Upper lobe of left lung (tissue), 6 donors: ENCODE measurements around the gene GRB10. TPM values are rescaled to one million over a fixed set of nuclear protein-coding genes. Genes with fewer than 3 reads are reported as not detected.
A peak's percentile ranks its signal among the peaks of the same experiment; 100 is the strongest.

ENCODE experiments used
- ATAC-seq, 2 donors: fragments of 200-7000 bp; cut with Tn5 transposase; one replicate each; pipeline ENCODE4 v1.9.1; 2022; ENCODE audit warnings: mild to moderate bottlenecking in 2 of 2, moderate library complexity in 2 of 2; ENCODE audit not compliant: low FRiP score in 2 of 2
- DNase-seq, 2 donors: peaks; one replicate each; pipeline ENCODE4 v3.0.0-alpha.2; 2019 to 2020
- H3K27ac ChIP-seq, 4 donors: fragments of 200-600 bp; sonication (generic); one replicate each; pipeline ENCODE4 v1.5.1; 2016 to 2019
- H3K27me3 ChIP-seq, 4 donors: fragments of 200-600 bp; sonication (generic); one replicate each; pipeline ENCODE4 v1.5.1; 2017 to 2019
- H3K36me3 ChIP-seq, 4 donors: fragments of 200-600 bp; sonication (generic); one replicate each; pipeline ENCODE4 v1.5.1; 2016 to 2019
- H3K4me1 ChIP-seq, 4 donors: fragments of 200-600 bp; sonication (generic); one replicate each; pipeline ENCODE4 v1.5.1; 2018 to 2019
- H3K4me3 ChIP-seq, 4 donors: fragments of 200-600 bp; sonication (generic); one replicate each; pipeline ENCODE4 v1.5.1; 2017 to 2019; ENCODE audit warnings: mild to moderate bottlenecking in 2 of 4, moderate library complexity in 1 of 4
- H3K9me3 ChIP-seq, 4 donors: fragments of 200-600 bp; sonication (generic); one replicate each; pipeline ENCODE4 v1.5.1; 2018 to 2019
- CTCF ChIP-seq, 6 experiments: fragments of 450-650 bp in 4 of 6; fragments of 200-600 bp in 2 of 6; sonication (generic) in 2 of 6; IDR thresholded peaks; one replicate each; pipeline ENCODE4 v1.5.1; 2016 to 2019; ENCODE audit warnings: antibody characterized with exemption in 6 of 6
- EP300 ChIP-seq, 4 donors: sonication (generic); formaldehyde crosslinking; IDR thresholded peaks; one replicate each; pipeline ENCODE4 v1.5.1; 2017; ENCODE audit warnings: antibody characterized with exemption in 4 of 4, control low read depth in 2 of 4
- POLR2A ChIP-seq, 4 donors: fragments of 450-650 bp; IDR thresholded peaks; one replicate each; pipeline ENCODE4 v1.5.1; 2016 to 2017; ENCODE audit warnings: antibody characterized with exemption in 4 of 4, mild to moderate bottlenecking in 2 of 4
- POLR2AphosphoS5 ChIP-seq, 2 donors: sonication (generic); formaldehyde crosslinking; IDR thresholded peaks; one replicate each; pipeline ENCODE4 v1.5.1; 2017; ENCODE audit warnings: antibody characterized with exemption in 2 of 2
- WGBS, 2 donors: methylation state at CpG; one replicate each; pipeline ENCODE4 v1.1.5; 2017 to 2018; 5-methylcytosine and 5-hydroxymethylcytosine counted together
- total RNA-seq, 6 donors: library from RNA; depleted of rRNA in 4 of 6; stranded (reverse); fragments of >200 nt in 4 of 6; gene quantifications; one replicate each; pipeline versions ENCODE4 v1.1.0 to v1.2.1, GENCODE V29; 2016 to 2021
- donor health status: DM: no; HTN: no; CAD: no; lungs with moderate emphysema.
- donor health status: DM: no; HTN: yes; CAD: no; lungs with severe emphysema.

Gene GRB10
- total RNA-seq, 6 donors from 2014 or later: 32.8 to 92.2 (median 46.5) TPM

DNA sequence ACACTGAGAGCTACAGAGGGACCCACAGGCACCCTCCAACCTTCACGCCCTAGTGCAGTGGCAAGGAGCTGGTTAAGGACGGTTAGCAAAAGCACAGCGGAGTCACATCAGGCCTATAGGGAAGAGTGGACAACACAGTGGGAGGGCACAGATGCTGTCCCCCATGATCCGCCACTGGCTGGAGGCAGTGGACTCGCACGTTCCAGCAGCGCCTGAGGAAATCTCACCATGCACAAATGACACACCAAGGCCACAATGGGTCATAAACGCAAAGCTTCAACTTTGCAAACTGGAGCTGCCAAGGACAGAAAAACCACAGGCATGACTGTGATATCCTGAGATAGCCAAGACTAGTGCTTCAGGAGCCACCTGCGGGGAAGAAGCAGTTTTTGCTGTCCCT, 58.8 kb downstream of the GRB10 start:
- Histone ChIP-seq H3K36me3 (no peaks in the 10 kb centered on the region), H3K4me3 (no peak overlapping the region), H3K4me1 (peaks cover 33 to 70% (median 56%) of the 10 kb centered on the region in 4 donors), H3K27me3 (no peaks in the 10 kb centered on the region), H3K9me3 (no peaks in the 10 kb centered on the region), H3K27ac (peak overlapping the region; percentile 58 to 78 (median 66))
- ATAC-seq: peak in 1 of 2 donors; percentile 20
- 84 to 86% methylated on average over 9 of the region's 9 CpGs for WGBS, 2 donors
- no peak for TF ChIP-seq EP300 (IDR thresholded peaks at IDR 0.05)
- TF ChIP-seq POLR2AphosphoS5 (IDR thresholded peaks at IDR 0.05): no peak
- TF ChIP-seq CTCF (IDR thresholded peaks at IDR 0.05): no peak
- TF ChIP-seq POLR2A (IDR thresholded peaks at IDR 0.05): no peak
- DNase-seq: no peak

GRCh38 chr7:50723173-50723572, 59.5 kb downstream of the GRB10 start:
- peak overlapping the region; percentile 58 to 78 (median 66) for H3K27ac ChIP-seq
- TF ChIP-seq POLR2AphosphoS5 (IDR thresholded peaks at IDR 0.05) (peak in 1 of 2 donors; percentile 41), CTCF (IDR thresholded peaks at IDR 0.05) (no peak)
- peaks cover 40 to 75% (median 59%) of the 10 kb centered on the region in 4 donors for H3K4me1 ChIP-seq
- H3K4me3 ChIP-seq: no peak overlapping the region
- no peaks in the 10 kb centered on the region for H3K36me3 ChIP-seq
- DNase-seq: no peak
- H3K27me3 ChIP-seq: no peaks in the 10 kb centered on the region
- WGBS, 2 donors: 72 to 76% methylated on average over 4 of the region's 4 CpGs
- ATAC-seq: no peak
- H3K9me3 ChIP-seq: no peaks in the 10 kb centered on the region

GRCh38 chr7:50721661-50722259, 60.9 kb downstream of the GRB10 start:
- DNase-seq: no peak
- no peaks in the 10 kb centered on the region for H3K36me3 ChIP-seq
- H3K4me3 ChIP-seq: no peak overlapping the region
- H3K4me1 ChIP-seq: peaks cover 42 to 80% (median 56%) of the 10 kb centered on the region in 4 donors
- ATAC-seq: peak; percentile 49 to 62
- H3K27ac ChIP-seq: peak overlapping the region in 3 of 4 donors; percentile 44 to 78 (median 61)
- 57 to 69% methylated on average over 10 of the region's 10 CpGs for WGBS, 2 donors
- TF ChIP-seq EP300 (IDR thresholded peaks at IDR 0.05): no peak
- TF ChIP-seq POLR2A (IDR thresholded peaks at IDR 0.05): no peak
- no peak for TF ChIP-seq POLR2AphosphoS5 (IDR thresholded peaks at IDR 0.05)
- TF ChIP-seq CTCF (IDR thresholded peaks at IDR 0.05): no peak
- no peaks in the 10 kb centered on the region for H3K27me3 ChIP-seq
- no peaks in the 10 kb centered on the region for H3K9me3 ChIP-seq

DNA sequence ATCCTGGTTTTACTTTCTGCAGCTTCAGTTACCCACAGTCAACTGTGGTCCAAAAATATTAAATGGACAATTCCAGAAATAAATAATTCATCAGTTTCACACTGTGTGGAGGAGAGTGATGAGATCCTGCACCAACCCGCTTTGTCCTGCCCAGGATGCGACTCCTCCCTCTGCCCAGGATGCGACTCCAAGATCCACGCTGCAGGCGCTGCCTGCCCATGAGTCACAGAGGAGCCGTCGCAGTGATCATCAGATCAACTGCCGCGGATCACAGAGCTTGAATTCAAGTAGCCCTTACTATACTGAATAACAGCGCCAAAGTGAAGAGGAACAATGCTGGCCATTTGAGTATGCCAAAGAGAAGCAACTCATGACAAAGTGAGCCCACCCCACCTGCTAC, 61.5 kb downstream of the GRB10 start:
- ATAC-seq (no peak), DNase-seq (peak in 1 of 2 donors; percentile 29)
- no peak overlapping the region for H3K4me3 ChIP-seq
- H3K27me3 ChIP-seq: no peaks in the 10 kb centered on the region
- peak overlapping the region in 3 of 4 donors; percentile 44 to 78 (median 61) for H3K27ac ChIP-seq
- WGBS, 2 donors: 78 to 93% methylated on average over 9 to 10 of the region's 10 CpGs
- TF ChIP-seq POLR2AphosphoS5 (IDR thresholded peaks at IDR 0.05) (peak in 1 of 2 donors; percentile 27), POLR2A (IDR thresholded peaks at IDR 0.05) (no peak)
- H3K4me1 ChIP-seq: peaks cover 42 to 74% (median 53%) of the 10 kb centered on the region in 4 donors
- H3K36me3 ChIP-seq: no peaks in the 10 kb centered on the region
- no peaks in the 10 kb centered on the region for H3K9me3 ChIP-seq

- Histone ChIP-seq H3K27ac (no peak overlapping the region), H3K4me1 (peaks cover 36 to 70% (median 52%) of the 10 kb centered on the region in 4 donors), H3K9me3 (no peaks in the 10 kb centered on the region), H3K36me3 (no peaks in the 10 kb centered on the region), H3K27me3 (no peaks in the 10 kb centered on the region), H3K4me3 (no peak overlapping the region)
- WGBS, 2 donors: 84 to 90% methylated on average over 7 of the region's 7 CpGs
- no peak for TF ChIP-seq CTCF (IDR thresholded peaks at IDR 0.05)
- TF ChIP-seq POLR2AphosphoS5 (IDR thresholded peaks at IDR 0.05): no peak
- no peak for TF ChIP-seq EP300 (IDR thresholded peaks at IDR 0.05)
- TF ChIP-seq POLR2A (IDR thresholded peaks at IDR 0.05): no peak
- DNase-seq: no peak
- no peak for ATAC-seq
These were observed 62.4 kb downstream of the GRB10 start for GRCh38 chr7:50720295-50720694.
